HepG2 (cell line): ENCODE measurements around the gene ZFP64. TPM values are rescaled to one million over a fixed set of nuclear protein-coding genes. Genes with fewer than 3 reads are reported as not detected.
A peak's percentile ranks its signal among the peaks of the same experiment; 100 is the strongest.

Experiments
- ADNP ChIP-seq: sonication (generic); formaldehyde crosslinking; IDR thresholded peaks from 2 replicates; pipeline ENCODE4 v1.4.0; 2020; ENCODE audit warnings: missing genetic modification reagents
- ATM ChIP-seq: fragments of 450-650 bp; IDR thresholded peaks from 2 replicates; pipeline ENCODE4 v1.7.1; 2017; ENCODE audit warnings: mild to moderate bottlenecking, borderline replicate concordance
- DZIP1 ChIP-seq: sonication (generic); formaldehyde crosslinking; IDR thresholded peaks from 2 replicates; pipeline ENCODE4 v1.5.0; 2020; ENCODE audit warnings: mild to moderate bottlenecking, missing genetic modification reagents
- ELF1 ChIP-seq: sonication (generic); formaldehyde crosslinking; IDR thresholded peaks from 2 replicates; pipeline ENCODE4 v1.4.0; 2020; ENCODE audit warnings: missing genetic modification reagents
- KDM6A ChIP-seq: IDR thresholded peaks from 2 replicates; pipeline ENCODE4 v1.6.1; 2016; ENCODE audit warnings: low read depth
- MAFG ChIP-seq: sonication (generic); formaldehyde crosslinking; IDR thresholded peaks from 2 replicates; pipeline ENCODE4 v1.5.1; 2020; ENCODE audit warnings: mild to moderate bottlenecking, missing genetic modification reagents
- NFKBIZ ChIP-seq: IDR thresholded peaks from 2 replicates; pipeline ENCODE4 v1.6.1; 2018; ENCODE audit warnings: missing genetic modification reagents, missing compliant biosample characterization
- PRMT3 ChIP-seq: sonication (generic); formaldehyde crosslinking; IDR thresholded peaks from 2 replicates; pipeline ENCODE4 v1.8.1; 2022; ENCODE audit warnings: low read depth, mild to moderate bottlenecking, moderate library complexity, missing genetic modification reagents, borderline replicate concordance
- REL ChIP-seq: sonication (generic); formaldehyde crosslinking; conservative IDR thresholded peaks from 2 replicates; pipeline ENCODE4 v1.8.0; 2022; ENCODE audit warnings: mild to moderate bottlenecking, missing genetic modification reagents, moderate library complexity
- REST ChIP-seq, 2 experiments: IDR thresholded peaks; 2 replicates each; pipeline ENCODE4 v1.6.1; 2011 to 2012; ENCODE audit warnings: low read length in 2 of 2, borderline replicate concordance in 1 of 2, low read depth in 1 of 2, mild to moderate bottlenecking in 1 of 2, moderate library complexity in 1 of 2
- SAFB2 ChIP-seq: sonication (generic); formaldehyde crosslinking; IDR thresholded peaks from 2 replicates; pipeline ENCODE4 v1.5.1; 2020; ENCODE audit warnings: missing genetic modification reagents, low read depth, mild to moderate bottlenecking, borderline replicate concordance
- STAG1 ChIP-seq: sonication (generic); formaldehyde crosslinking; IDR thresholded peaks from 2 replicates; pipeline ENCODE4 v1.4.0; 2020; ENCODE audit warnings: missing genetic modification reagents
- TEF ChIP-seq: sonication (generic); formaldehyde crosslinking; IDR thresholded peaks from 2 replicates; pipeline ENCODE4 v1.5.0; 2020; ENCODE audit warnings: missing genetic modification reagents
- UBTF ChIP-seq: sonication (generic); formaldehyde crosslinking; IDR thresholded peaks from 2 replicates; pipeline ENCODE4 v1.4.0; 2020; ENCODE audit warnings: mild to moderate bottlenecking, missing genetic modification reagents
- YEATS2 ChIP-seq: sonication (generic); formaldehyde crosslinking; IDR thresholded peaks from 2 replicates; pipeline ENCODE4 v1.4.0; 2020; ENCODE audit warnings: missing genetic modification reagents, borderline replicate concordance
- ZBTB7A ChIP-seq: sonication (generic); formaldehyde crosslinking; IDR thresholded peaks from 2 replicates; pipeline ENCODE4 v1.8.0; 2022; ENCODE audit warnings: mild to moderate bottlenecking, missing genetic modification reagents
- ZNF414 ChIP-seq: sonication (generic); formaldehyde crosslinking; IDR thresholded peaks from 2 replicates; pipeline ENCODE4 v1.5.0; 2020; ENCODE audit warnings: missing genetic modification reagents
- ZNF510 ChIP-seq: sonication (generic); formaldehyde crosslinking; IDR thresholded peaks from 2 replicates; pipeline ENCODE4 v1.4.0; 2020; ENCODE audit warnings: low read depth, mild to moderate bottlenecking, missing genetic modification reagents
- polyA plus RNA-seq, 8 experiments: library from polyadenylated mRNA; depleted of rRNA in 3 of 8; stranded (reverse) in 7 of 8; unstranded in 1 of 8; fragments of >200 nt; fragmentation: Illumina TruSeq in 4 of 8; extraction: Trizol in 4 of 8; gene quantifications; 2 replicates each; pipeline versions ENCODE4 v1.2.1 to v1.2.3, GENCODE V29; 2011 to 2016; ENCODE audit warnings: low read depth in 4 of 8, missing spikeins in 1 of 8, mixed read lengths in 1 of 8; ENCODE audit not compliant: insufficient read depth in 1 of 8
- total RNA-seq, 5 experiments: library from RNA; depleted of rRNA; stranded (reverse); fragments of >200 nt; fragmentation: Illumina TruSeq; extraction: Trizol; gene quantifications; 2 replicates each; pipeline ENCODE4 v1.2.3, GENCODE V29; 2016; ENCODE audit warnings: low read depth in 1 of 5

Gene ZFP64
- total and polyA plus RNA-seq, 2 of the 13 experiments (the other 11 are each of a cell fraction or from before 2014, with no cell fraction given), result 12.0 to 24.3 TPM

GRCh38 chr20:52231230-52231746, 39.7 kb upstream of the ZFP64 start (continued):
- no peak for TF ChIP-seq REST (IDR thresholded peaks at IDR 0.05; ENCODE audit: borderline replicate concordance in 1 of 2, low read depth in 1 of 2, low read length in 2 of 2)
- TF ChIP-seq UBTF, result no peak
- TF ChIP-seq ZNF510 (CRISPR knock-in tag), result no peak
- TF ChIP-seq STAG1 (CRISPR knock-in tag), result no peak
- no peak for TF ChIP-seq ADNP
- TF ChIP-seq KDM6A (CRISPR knock-in tag), result peak; percentile 88; the same call in 1 of the 2 replicates
- no peak for TF ChIP-seq REL (CRISPR knock-in tag)
- no peak for TF ChIP-seq SAFB2 (CRISPR knock-in tag)
- no peak for TF ChIP-seq MAFG (CRISPR knock-in tag)
- no peak for TF ChIP-seq ZBTB7A (CRISPR knock-in tag)
- TF ChIP-seq ELF1 (CRISPR knock-in tag), result peak; percentile 53; the same call in 1 of the 2 replicates
- no peak for TF ChIP-seq DZIP1 (CRISPR knock-in tag)
- no peak for TF ChIP-seq ATM
- TF ChIP-seq ZNF414 (CRISPR knock-in tag), result no peak
- TF ChIP-seq NFKBIZ (CRISPR knock-in tag), result 0 out of 2 replicates have a peak, but pooled peaks have one; percentile 61
- no peak; the same call in 1 of the 2 replicates for TF ChIP-seq YEATS2 (CRISPR knock-in tag)
- TF ChIP-seq TEF, result no peak
- TF ChIP-seq PRMT3 (CRISPR knock-in tag), result no peak
